HCT116 (cell line): ENCODE data around the gene DNAJC18.

ENCODE experiments used
- CEBPB ChIP-seq: IDR thresholded peaks from 2 replicates; pipeline ENCODE4 v1.6.1; 2012; ENCODE audit warnings: low read depth
- CTCF ChIP-seq, 3 experiments: fragments of 200-600 bp in 1 of 3; sonication (generic) in 1 of 3; IDR thresholded peaks in 2 of 3; conservative IDR thresholded peaks in 1 of 3; 2 replicates each; pipeline ENCODE4 v1.5.1; 2012 to 2017; ENCODE audit warnings: low read depth in 2 of 3, low read length in 2 of 3, antibody characterized with exemption in 1 of 3, borderline replicate concordance in 1 of 3, control low read depth in 1 of 3, mild to moderate bottlenecking in 1 of 3, mixed read lengths in 1 of 3, mixed run types in 1 of 3, moderate library complexity in 1 of 3; ENCODE audit not compliant: insufficient read depth in 1 of 3
- ELF1 ChIP-seq: IDR thresholded peaks from 2 replicates; pipeline ENCODE4 v1.6.1; 2012; ENCODE audit warnings: low read depth, borderline replicate concordance
- JUND ChIP-seq: IDR thresholded peaks from 2 replicates; pipeline ENCODE4 v1.6.1; 2012
- POLR2A ChIP-seq: IDR thresholded peaks from 2 replicates; pipeline ENCODE4 v1.7.0; 2011; ENCODE audit warnings: borderline replicate concordance; ENCODE audit not compliant: insufficient read depth, insufficient read length; ENCODE audit errors: extremely low read depth
- YY1 ChIP-seq: IDR thresholded peaks from 2 replicates; pipeline ENCODE4 v1.6.1; 2011; ENCODE audit warnings: low read length, low read depth, moderate library complexity, mild to moderate bottlenecking; ENCODE audit not compliant: insufficient replicate concordance; ENCODE audit errors: extremely low read depth
- ZNF274 ChIP-seq: fragments of 200-500 bp; sonication (Bioruptor generic); IDR thresholded peaks from 2 replicates; pipeline ENCODE4 v1.6.1; 2014; ENCODE audit warnings: mild to moderate bottlenecking, low read depth, low read length, inconsistent platforms
- TF ChIP-seq, protein P1 (sequence below): IDR thresholded peaks from 2 replicates; pipeline ENCODE4 v1.6.1; 2012
- TF ChIP-seq, protein P2 (sequence below): IDR thresholded peaks from 2 replicates; pipeline ENCODE4 v1.6.1; 2012; ENCODE audit warnings: low read depth

DNA sequence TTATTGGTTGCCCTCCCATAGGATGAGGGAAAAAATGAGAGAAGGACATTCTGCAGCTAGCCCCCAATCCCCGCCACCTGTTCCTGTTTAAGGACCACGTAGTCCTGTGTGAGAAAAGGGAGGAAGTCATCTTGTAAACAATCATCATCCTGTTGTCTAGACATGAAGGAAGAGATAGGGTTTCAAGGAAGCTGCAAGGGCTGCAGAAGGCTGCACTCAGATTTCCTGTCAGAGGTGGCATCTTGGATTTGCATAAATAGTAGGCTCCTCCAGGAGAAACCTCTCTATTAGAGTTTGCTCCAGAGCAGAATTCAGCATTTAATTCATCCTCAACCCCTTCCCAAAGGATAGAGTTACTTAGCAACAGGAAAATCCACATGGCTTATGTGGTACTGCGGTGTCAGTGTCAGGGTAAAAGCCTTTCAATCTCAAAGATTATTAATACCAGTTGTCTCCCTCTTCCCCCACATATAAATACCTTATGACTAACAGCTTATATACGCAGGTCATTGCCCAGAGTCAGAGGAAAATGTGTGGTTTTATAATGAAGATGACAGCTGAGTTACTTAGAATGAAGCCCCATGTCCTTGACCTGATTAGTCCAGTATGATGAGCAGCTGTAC, 4.6 kb upstream of the DNAJC18 start:
- TF ChIP-seq, protein P1, sequence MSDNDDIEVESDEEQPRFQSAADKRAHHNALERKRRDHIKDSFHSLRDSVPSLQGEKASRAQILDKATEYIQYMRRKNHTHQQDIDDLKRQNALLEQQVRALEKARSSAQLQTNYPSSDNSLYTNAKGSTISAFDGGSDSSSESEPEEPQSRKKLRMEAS: no peak
- TF ChIP-seq POLR2A (no peak), CTCF (IDR thresholded peaks at IDR 0.05 in 2 of 3, conservative IDR thresholded peaks at IDR 0.05 in 1 of 3; ENCODE audit: borderline replicate concordance in 1 of 3, insufficient read depth in 1 of 3, low read depth in 2 of 3, low read length in 2 of 3) (no peak), ELF1 (no peak), ZNF274 (no peak), YY1 (no peak), JUND (no peak), CEBPB (no peak)
- TF ChIP-seq, protein P2, sequence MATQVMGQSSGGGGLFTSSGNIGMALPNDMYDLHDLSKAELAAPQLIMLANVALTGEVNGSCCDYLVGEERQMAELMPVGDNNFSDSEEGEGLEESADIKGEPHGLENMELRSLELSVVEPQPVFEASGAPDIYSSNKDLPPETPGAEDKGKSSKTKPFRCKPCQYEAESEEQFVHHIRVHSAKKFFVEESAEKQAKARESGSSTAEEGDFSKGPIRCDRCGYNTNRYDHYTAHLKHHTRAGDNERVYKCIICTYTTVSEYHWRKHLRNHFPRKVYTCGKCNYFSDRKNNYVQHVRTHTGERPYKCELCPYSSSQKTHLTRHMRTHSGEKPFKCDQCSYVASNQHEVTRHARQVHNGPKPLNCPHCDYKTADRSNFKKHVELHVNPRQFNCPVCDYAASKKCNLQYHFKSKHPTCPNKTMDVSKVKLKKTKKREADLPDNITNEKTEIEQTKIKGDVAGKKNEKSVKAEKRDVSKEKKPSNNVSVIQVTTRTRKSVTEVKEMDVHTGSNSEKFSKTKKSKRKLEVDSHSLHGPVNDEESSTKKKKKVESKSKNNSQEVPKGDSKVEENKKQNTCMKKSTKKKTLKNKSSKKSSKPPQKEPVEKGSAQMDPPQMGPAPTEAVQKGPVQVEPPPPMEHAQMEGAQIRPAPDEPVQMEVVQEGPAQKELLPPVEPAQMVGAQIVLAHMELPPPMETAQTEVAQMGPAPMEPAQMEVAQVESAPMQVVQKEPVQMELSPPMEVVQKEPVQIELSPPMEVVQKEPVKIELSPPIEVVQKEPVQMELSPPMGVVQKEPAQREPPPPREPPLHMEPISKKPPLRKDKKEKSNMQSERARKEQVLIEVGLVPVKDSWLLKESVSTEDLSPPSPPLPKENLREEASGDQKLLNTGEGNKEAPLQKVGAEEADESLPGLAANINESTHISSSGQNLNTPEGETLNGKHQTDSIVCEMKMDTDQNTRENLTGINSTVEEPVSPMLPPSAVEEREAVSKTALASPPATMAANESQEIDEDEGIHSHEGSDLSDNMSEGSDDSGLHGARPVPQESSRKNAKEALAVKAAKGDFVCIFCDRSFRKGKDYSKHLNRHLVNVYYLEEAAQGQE: no peak
